ENCODE data around the gene DCLK1.

- TF ChIP-seq RAD21 (IDR thresholded peaks at IDR 0.05; ENCODE audit: insufficient read depth, low read depth, low read length) (no peak), CTCF (IDR thresholded peaks at IDR 0.05 in 2 of 3, conservative IDR thresholded peaks at IDR 0.05 in 1 of 3; ENCODE audit: control insufficient read depth in 2 of 3, extremely low read depth in 1 of 3, insufficient read depth in 1 of 3, low read depth in 3 of 3, low read length in 3 of 3) (no peak), GATAD2B (conservative IDR thresholded peaks at IDR 0.05; ENCODE audit: low read depth) (no peak), EZH2 (IDR thresholded peaks at IDR 0.05; ENCODE audit: borderline replicate concordance, control insufficient read depth, low read depth, low read length) (no peak), ZNF274 (IDR thresholded peaks at IDR 0.05; ENCODE audit: insufficient read depth, insufficient read length) (no peak), ZNF384 (IDR thresholded peaks at IDR 0.05; ENCODE audit: borderline replicate concordance, low read depth, low read length) (no peak), CHD4 (IDR thresholded peaks at IDR 0.05) (no peak), SREBF2 (IDR thresholded peaks at IDR 0.05; ENCODE audit: low read length) (no peak), IRF5 (IDR thresholded peaks at IDR 0.05; ENCODE audit: borderline replicate concordance) (no peak)
Observed at GRCh38 chr13:36061621-36062020, 69.6 kb downstream of the DCLK1 start.
